H1 (cell line): ENCODE data around the gene ITGA11.

ENCODE experiments used
- CTCF ChIP-seq, 3 experiments: IDR thresholded peaks; 1 replicate in 2 of 3; 2 replicates in 1 of 3; pipeline versions ENCODE4 v1.5.1 to v1.6.1; 2011; ENCODE audit warnings: low read length in 3 of 3, mild to moderate bottlenecking in 3 of 3, inconsistent platforms in 2 of 3, low read depth in 1 of 3, moderate library complexity in 1 of 3; ENCODE audit not compliant: insufficient read depth in 1 of 3; ENCODE audit errors: control extremely low read depth in 1 of 3
- POLR2AphosphoS5 ChIP-seq: IDR thresholded peaks from 2 replicates; pipeline ENCODE4 v1.6.1; 2011; ENCODE audit warnings: low read depth, low read length

- TF ChIP-seq CTCF (IDR thresholded peaks at IDR 0.05; ENCODE audit: control extremely low read depth in 1 of 3, insufficient read depth in 1 of 3, low read depth in 1 of 3, low read length in 3 of 3) (peak in 1 of 3 experiments; percentile 9; a peak in 1 of 4 replicates), POLR2AphosphoS5 (peak; percentile 84; the same call in 1 of the 2 replicates)
Observed at GRCh38 chr15:68256675-68257450, 175.1 kb downstream of the ITGA11 start.
